BLaER1 (cell line): Measurements from ENCODE around the gene RPTOR.

Source experiments
- H3K27ac ChIP-seq: shearing (Covaris generic); formaldehyde crosslinking; 2 replicates; pipeline ENCODE4 v1.8.1; 2022
- H3K27me3 ChIP-seq: shearing (Covaris generic); formaldehyde crosslinking; 2 replicates; pipeline ENCODE4 v1.8.1; 2022
- H3K36me3 ChIP-seq: shearing (Covaris generic); formaldehyde crosslinking; 2 replicates; pipeline ENCODE4 v1.8.1; 2022
- H3K4me1 ChIP-seq: shearing (Covaris generic); formaldehyde crosslinking; 2 replicates; pipeline ENCODE4 v1.8.1; 2022
- H3K4me2 ChIP-seq: shearing (Covaris generic); formaldehyde crosslinking; 2 replicates; pipeline ENCODE4 v1.8.1; 2022
- H3K4me3 ChIP-seq: shearing (Covaris generic); formaldehyde crosslinking; 2 replicates; pipeline ENCODE4 v1.8.1; 2022
- H3K9ac ChIP-seq: shearing (Covaris generic); formaldehyde crosslinking; 2 replicates; pipeline ENCODE4 v1.8.1; 2022
- H3K9me3 ChIP-seq: shearing (Covaris generic); formaldehyde crosslinking; 2 replicates; pipeline ENCODE4 v1.8.1; 2022
- H4K20me1 ChIP-seq: shearing (Covaris generic); formaldehyde crosslinking; 2 replicates; pipeline ENCODE4 v1.8.1; 2022
- Cebpa-rat ChIP-seq: shearing (Covaris generic); IDR thresholded peaks from 2 replicates; pipeline ENCODE4 v1.8.1; 2022

RPTOR gene

GRCh38 chr17:80890196-80890920 lies 345.7 kb downstream of the RPTOR start:
- H4K20me1 ChIP-seq: peaks cover 99% of the 10 kb centered on the region
- peak overlapping the region; percentile 20; the same call in 1 of the 2 replicates for H3K9ac ChIP-seq
- H3K4me3 ChIP-seq: peak overlapping the region; percentile 44
- no peaks in the 10 kb centered on the region for H3K9me3 ChIP-seq
- H3K4me1 ChIP-seq: peaks cover 95% of the 10 kb centered on the region
- peaks cover 35% of the 10 kb centered on the region for H3K27me3 ChIP-seq
- H3K36me3 ChIP-seq: peaks cover 41% of the 10 kb centered on the region
- peak overlapping the region; percentile 95 for H3K4me2 ChIP-seq
- no peak for TF ChIP-seq Cebpa-rat
- H3K27ac ChIP-seq: no peak overlapping the region

- Histone ChIP-seq H3K27me3 (peaks cover 38% of the 10 kb centered on the region), H4K20me1 (peaks cover 100% of the 10 kb centered on the region), H3K4me2 (peak overlapping the region; percentile 95), H3K9me3 (no peaks in the 10 kb centered on the region), H3K4me1 (peaks cover 94% of the 10 kb centered on the region), H3K4me3 (peak overlapping the region; percentile 44), H3K9ac (peak overlapping the region; percentile 20; the same call in 1 of the 2 replicates), H3K36me3 (peaks cover 47% of the 10 kb centered on the region), H3K27ac (no peak overlapping the region)
- TF ChIP-seq Cebpa-rat: no peak
Observed at GRCh38 chr17:80890921-80891396, 346.3 kb downstream of the RPTOR start.

- H3K9ac ChIP-seq: 0 out of 2 replicates have a peak overlapping the region, but pooled peaks have one; percentile 7
- peak overlapping the region; percentile 44 for H3K4me3 ChIP-seq
- H3K4me2 ChIP-seq: peak overlapping the region; percentile 95
- H3K27me3 ChIP-seq: peaks cover 38% of the 10 kb centered on the region
- TF ChIP-seq Cebpa-rat: no peak
- H3K27ac ChIP-seq: no peak overlapping the region
- peaks cover 53% of the 10 kb centered on the region for H3K36me3 ChIP-seq
- peaks cover 88% of the 10 kb centered on the region for H3K4me1 ChIP-seq
- H3K9me3 ChIP-seq: no peaks in the 10 kb centered on the region
- H4K20me1 ChIP-seq: peaks cover 100% of the 10 kb centered on the region
Observed at GRCh38 chr17:80891397-80892018, 346.9 kb downstream of the RPTOR start.

- H3K4me2 ChIP-seq: peak overlapping the region; percentile 95
- H4K20me1 ChIP-seq: peaks cover 100% of the 10 kb centered on the region
- H3K27ac ChIP-seq: no peak overlapping the region
- H3K4me1 ChIP-seq: peaks cover 82% of the 10 kb centered on the region
- H3K9me3 ChIP-seq: no peaks in the 10 kb centered on the region
- no peak overlapping the region for H3K9ac ChIP-seq
- peaks cover 38% of the 10 kb centered on the region for H3K27me3 ChIP-seq
- no peak for TF ChIP-seq Cebpa-rat
- H3K4me3 ChIP-seq: no peak overlapping the region
- peaks cover 60% of the 10 kb centered on the region for H3K36me3 ChIP-seq
Observed at GRCh38 chr17:80892019-80892855, 347.6 kb downstream of the RPTOR start.

GRCh38 chr17:80892900-80893603 lies 348.4 kb downstream of the RPTOR start:
- Histone ChIP-seq H3K36me3 (peaks cover 64% of the 10 kb centered on the region), H3K4me3 (no peak overlapping the region), H3K27ac (no peak overlapping the region), H3K4me1 (peaks cover 82% of the 10 kb centered on the region), H4K20me1 (peaks cover 100% of the 10 kb centered on the region), H3K9ac (no peak overlapping the region), H3K27me3 (peaks cover 31% of the 10 kb centered on the region), H3K9me3 (no peaks in the 10 kb centered on the region), H3K4me2 (peak overlapping the region; percentile 95)
- TF ChIP-seq Cebpa-rat: no peak

- Histone ChIP-seq H3K9me3 (no peaks in the 10 kb centered on the region), H4K20me1 (peaks cover 97% of the 10 kb centered on the region), H3K9ac (no peak overlapping the region), H3K27me3 (peaks cover 30% of the 10 kb centered on the region), H3K4me2 (peak overlapping the region; percentile 95), H3K4me3 (no peak overlapping the region), H3K4me1 (peaks cover 80% of the 10 kb centered on the region), H3K36me3 (peaks cover 64% of the 10 kb centered on the region), H3K27ac (no peak overlapping the region)
- no peak for TF ChIP-seq Cebpa-rat
Observed at GRCh38 chr17:80893604-80894438, 349.2 kb downstream of the RPTOR start.

GRCh38 chr17:80894439-80894721 lies 349.7 kb downstream of the RPTOR start:
- H3K27ac ChIP-seq: no peak overlapping the region
- no peak for TF ChIP-seq Cebpa-rat
- no peaks in the 10 kb centered on the region for H3K9me3 ChIP-seq
- H3K27me3 ChIP-seq: peaks cover 24% of the 10 kb centered on the region
- peaks cover 60% of the 10 kb centered on the region for H3K36me3 ChIP-seq
- peaks cover 97% of the 10 kb centered on the region for H4K20me1 ChIP-seq
- H3K4me1 ChIP-seq: peaks cover 80% of the 10 kb centered on the region
- H3K9ac ChIP-seq: no peak overlapping the region
- H3K4me2 ChIP-seq: peak overlapping the region; percentile 17; the same call in 1 of the 2 replicates
- no peak overlapping the region for H3K4me3 ChIP-seq

GRCh38 chr17:80894726-80895125 lies 350.1 kb downstream of the RPTOR start:
- TF ChIP-seq Cebpa-rat: no peak
- peaks cover 97% of the 10 kb centered on the region for H4K20me1 ChIP-seq
- peaks cover 21% of the 10 kb centered on the region for H3K27me3 ChIP-seq
- H3K9ac ChIP-seq: no peak overlapping the region
- H3K4me3 ChIP-seq: no peak overlapping the region
- H3K4me2 ChIP-seq: peak overlapping the region; percentile 17; the same call in 1 of the 2 replicates
- H3K27ac ChIP-seq: no peak overlapping the region
- H3K36me3 ChIP-seq: peaks cover 64% of the 10 kb centered on the region
- H3K9me3 ChIP-seq: no peaks in the 10 kb centered on the region
- H3K4me1 ChIP-seq: peaks cover 80% of the 10 kb centered on the region
